Glomerular endothelial cell (primary cell): ENCODE measurements around the gene GTF2H3. TPM values are rescaled to one million over a fixed set of nuclear protein-coding genes. Genes with fewer than 3 reads are reported as not detected.

ENCODE experiments used
- DNase-seq: peaks from one replicate; pipeline ENCODE4 v3.0.0-alpha.2; 2011; ENCODE audit warnings: low read depth, low spot score; ENCODE audit errors: extremely low read depth
- total RNA-seq: library from RNA; depleted of rRNA; stranded (reverse); fragments of >200 nt; gene quantifications from 2 replicates; pipeline ENCODE4 v1.2.3, GENCODE V29; 2015

Gene GTF2H3
- total RNA-seq, 1 donor from 2014 or later: 16.4 TPM

DNA sequence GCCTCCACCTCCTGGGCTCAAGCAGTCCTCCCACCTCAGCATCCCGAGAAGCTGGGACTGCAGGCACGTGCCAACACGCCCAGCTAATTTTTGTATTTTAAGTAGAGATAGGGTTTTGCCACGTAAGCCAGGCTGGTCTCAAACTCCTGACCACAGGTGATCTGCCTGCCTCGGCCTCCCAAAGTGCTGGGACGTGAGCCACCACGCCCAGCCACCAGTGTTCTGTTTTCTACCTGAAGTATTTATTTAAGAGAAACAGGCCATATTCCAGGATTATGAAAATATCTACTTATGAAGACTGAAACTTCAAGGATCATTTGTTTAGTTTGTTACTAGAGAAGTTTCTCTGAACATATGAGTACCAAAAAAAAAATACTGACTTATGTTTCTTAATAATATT lies 10.3 kb downstream of the GTF2H3 start:
- DNase-seq: no peak

DNA sequence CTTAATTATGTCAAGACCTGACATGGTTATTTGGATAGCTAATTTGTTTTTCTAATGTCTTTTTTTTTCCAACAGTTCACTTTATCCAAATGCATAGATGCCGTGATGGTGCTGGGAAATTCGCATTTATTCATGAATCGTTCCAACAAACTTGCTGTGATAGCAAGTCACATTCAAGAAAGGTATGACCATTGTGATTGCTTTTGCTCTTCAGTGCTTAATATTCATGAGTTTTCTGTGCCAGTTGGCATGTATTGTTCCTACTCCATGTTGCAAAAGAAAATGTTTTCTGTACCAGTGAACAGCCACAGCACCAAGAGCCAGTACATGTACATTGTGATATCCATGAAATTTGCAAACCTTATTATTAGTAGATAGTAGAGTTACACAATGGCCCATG lies 11.8 kb downstream of the GTF2H3 start:
- DNase-seq: no peak

DNA sequence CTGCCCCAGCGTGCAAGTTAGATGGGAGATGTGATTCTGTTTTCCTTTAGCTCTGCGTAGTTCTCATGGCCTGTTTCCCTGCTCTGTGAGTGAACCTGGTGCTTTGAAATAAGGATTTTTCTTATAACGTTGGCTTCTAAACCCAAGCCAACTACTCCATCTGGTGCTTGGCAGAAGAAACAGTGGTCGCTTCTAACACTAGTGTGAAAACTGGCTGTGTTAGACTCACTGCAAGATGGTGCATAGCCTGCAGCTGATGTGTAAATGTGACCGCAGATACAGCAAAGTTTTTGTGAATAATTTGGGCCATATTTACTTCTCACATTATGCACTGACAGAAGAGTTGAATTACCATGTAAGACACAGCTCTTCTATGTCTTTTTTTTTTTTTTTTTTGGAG lies 12.2 kb downstream of the GTF2H3 start:
- DNase-seq: no peak

DNA sequence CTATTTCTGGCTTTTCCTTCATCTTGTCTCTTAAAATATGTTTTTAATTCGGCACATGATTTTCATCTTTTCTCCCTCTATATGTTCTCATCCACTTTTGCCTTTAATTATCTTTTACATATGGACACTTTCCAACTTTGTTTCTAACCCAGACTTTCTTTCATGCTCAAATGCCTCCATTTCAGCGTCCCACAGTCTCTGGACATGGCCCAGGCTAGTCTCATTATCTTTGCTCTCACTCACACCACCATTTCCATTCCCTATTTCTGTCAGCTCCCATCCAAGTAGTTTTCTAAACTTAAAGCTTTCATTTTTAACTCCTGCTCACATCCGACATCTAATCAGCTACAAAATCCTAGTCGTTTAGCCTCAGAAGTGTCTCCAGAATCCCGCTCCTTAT lies 14.8 kb downstream of the GTF2H3 start:
- DNase-seq: no peak

DNA sequence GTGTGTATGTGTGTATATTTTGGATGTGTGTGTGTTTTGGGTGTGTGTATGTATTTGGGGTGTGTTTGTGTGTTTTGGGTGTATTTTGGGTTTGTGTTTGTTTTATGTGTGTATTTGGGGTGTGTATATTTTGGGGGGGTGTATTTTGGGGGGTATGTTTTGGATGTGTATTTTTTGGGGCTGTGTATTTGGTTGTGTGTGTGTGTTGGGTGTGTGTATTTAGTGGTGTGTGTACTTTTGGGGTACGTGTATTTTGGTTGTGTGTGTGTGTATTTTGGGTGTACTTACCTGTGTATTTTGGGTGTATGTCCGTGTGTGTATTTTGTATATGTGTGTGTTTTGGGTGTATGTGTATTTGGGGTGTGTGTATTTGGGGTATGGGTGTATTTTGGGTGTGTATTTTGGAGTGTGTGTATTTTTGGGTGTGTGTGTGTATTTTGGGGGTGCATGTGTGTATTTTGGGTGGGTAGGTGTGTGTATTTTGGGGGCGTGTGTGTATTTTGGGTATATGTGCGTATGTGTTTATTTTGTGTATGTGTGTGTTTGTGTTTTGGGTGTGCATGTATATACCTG lies 20.6 kb downstream of the GTF2H3 start:
- no peak for DNase-seq

DNA sequence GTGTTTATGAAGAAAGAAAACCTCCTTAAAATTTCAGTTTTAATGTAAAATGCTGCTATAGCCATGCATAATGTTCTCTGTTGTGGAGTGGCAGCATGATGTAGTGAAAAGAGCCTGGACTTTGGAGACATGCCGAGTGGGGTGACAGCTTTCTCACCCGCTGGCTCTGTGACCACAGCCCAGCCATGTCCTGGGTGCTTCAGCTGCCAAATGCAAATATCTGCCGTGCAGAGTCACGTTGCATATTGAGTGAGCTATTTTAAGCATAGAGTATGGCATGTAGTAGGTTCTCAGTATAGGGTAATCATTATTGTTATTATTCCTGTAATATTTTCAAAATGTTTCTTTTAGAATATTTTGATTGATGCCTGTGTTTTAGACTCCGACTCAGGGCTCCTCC lies 21.8 kb downstream of the GTF2H3 start:
- no peak for DNase-seq

DNA sequence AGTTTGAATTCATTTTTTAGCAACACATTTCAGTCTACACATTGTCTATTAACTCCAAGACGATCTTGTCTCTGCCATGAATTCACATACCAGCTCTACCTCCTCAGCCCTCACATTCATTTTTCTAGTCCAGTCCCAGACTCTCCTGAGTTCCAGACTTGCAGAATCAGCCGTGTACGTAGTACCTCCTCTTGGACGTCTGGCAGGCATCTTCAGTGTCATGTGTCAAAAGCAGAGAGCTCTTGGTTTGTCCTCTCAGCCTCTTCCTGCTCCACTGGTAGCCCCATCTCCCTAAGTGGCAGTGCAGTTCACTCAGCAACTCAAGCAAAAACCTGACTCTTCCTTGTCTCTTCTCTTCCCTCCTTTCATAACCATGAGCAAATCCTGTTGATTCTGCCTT lies 22.8 kb downstream of the GTF2H3 start:
- no peak for DNase-seq

DNA sequence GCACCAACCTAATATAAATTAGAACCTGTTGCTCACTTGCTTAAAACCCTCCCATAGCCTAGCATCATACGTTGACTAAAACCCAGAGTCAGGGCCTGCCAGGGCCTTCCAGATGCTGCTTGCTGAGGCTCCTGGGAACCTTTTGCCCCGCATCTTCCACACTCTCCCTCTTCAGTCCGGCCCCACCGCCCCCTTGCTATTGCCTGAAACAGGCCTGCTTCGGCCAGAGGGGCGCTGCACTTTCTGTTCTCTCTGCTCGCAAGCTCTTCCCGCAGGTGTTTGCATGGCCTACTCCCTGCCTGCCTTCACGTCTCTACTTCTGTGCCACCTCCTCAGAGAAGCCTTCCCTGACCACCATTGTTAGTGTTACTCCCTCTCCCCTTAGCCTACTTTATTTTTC lies 23.6 kb downstream of the GTF2H3 start:
- DNase-seq: no peak

DNA sequence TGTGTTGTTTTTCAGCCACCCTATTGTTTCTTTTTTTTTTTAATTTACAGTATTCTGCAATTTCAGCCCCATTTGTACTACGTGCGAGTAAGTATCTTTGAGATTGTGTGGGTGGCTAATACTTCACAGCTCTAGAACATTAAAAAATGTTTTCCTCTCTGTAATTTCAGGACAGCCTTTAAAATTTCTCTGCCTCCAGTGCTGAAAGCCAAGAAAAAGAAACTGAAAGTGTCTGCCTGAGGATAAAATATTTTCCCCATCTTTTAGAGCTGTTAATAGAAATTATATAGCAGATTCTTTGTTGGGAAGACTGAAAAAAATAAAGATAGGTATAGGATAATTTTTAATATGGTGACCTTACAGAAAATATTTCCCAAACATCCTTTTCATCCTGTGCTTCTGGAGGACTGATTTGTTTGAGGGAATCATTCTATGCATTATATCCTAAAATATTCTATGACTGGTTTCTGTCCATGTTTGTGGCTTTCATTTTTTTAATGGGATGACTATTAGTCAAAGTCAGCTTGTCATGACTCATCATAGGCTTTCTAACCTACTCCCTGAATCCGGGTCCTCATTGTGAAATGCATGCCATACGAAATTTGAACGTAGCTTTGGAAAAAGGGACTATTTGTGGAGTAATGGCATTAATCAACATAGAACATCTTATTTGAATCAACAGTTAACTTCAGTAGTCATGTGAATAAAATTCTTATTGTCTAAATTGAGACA lies 26.5 kb downstream of the GTF2H3 start:
- DNase-seq: no peak

DNA sequence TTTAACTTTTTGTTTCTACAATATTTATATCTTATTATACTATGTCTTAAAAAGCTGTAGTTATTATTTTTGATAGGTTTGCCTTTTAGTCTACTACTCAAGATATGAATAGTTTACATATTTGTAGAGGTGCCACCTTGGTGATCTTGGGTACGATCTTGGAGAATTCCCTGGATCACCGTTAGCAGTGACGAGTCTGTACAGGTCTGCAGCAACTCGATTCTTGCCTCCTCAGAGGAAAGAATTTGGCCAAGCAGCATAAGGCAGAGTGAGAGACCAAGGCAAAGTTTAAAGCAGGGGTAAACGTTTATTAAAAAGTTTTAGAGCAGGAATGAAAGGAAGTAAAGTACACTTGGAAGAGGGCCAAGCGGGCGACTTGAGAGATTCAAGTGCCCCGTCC lies 34.1 kb downstream of the GTF2H3 start:
- DNase-seq: no peak

DNA sequence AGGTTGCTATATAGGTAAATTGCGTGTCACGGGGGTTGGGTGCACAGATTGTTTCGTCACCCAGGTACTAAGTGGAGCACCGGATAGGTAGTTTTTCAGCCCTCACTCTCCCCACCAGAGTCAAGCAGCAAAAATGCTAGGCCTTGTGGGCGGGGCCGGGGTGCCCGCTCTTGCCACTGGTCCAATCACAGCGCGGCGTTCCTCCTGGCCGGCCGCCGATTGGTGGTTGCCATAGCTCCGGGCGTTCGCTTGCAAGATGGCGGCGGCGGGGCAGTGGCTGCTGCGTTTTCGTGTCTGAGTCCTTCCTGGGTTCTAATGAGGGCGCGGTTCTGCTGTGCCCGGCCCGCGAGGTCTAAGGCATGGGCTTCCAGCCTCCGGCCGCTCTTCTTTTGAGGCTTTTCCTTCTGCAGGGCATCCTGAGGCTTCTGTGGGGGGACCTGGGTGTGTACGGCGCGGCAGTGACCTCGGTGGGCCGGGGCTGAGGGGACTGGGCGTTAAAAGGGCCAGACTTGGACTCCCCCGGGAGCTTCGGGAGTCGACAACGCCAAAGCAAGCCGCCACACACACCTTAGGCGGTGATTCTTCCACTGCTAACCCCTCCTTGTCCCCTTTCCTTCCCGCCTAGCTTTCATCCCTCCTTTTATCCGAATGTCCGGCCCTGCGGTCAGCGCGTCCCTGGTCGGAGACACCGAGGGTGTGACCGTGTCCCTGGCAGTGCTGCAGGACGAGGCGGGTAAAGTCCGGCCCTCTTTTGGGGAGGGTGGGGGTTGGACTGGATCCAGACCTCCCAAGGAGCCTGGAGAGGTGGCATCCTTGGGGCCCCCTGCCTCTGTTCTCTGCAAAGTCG lies 37.5 kb downstream of the GTF2H3 start, which contains the start of gene TCTN2:
Gene TCTN2, plus strand, starts transcription at position 232 of the 847 bp plus-strand sequence. Its CDS starts 128 bp downstream, at position 360.
- peak; percentile 33 for DNase-seq

DNA sequence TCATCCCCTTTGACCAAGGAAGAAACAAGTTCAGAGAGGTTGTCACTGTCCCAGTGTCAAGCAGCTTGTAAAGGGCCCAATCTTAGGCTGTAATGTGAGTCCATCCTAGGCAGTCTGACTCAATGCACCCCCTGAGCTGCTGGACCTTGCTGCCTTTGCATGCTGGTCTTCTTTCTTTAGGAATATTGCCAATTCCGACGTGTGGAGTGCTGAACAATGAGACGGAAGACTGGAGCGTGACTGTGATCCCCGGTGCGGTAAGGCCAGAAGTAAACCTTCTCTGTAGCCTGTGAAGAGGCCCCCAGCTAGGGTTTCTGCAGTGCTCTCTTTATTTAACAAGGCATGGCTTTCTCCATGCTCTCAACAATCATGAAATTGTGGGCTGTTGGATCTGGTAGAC lies 38.2 kb downstream of the GTF2H3 start:
- no peak for DNase-seq

DNA sequence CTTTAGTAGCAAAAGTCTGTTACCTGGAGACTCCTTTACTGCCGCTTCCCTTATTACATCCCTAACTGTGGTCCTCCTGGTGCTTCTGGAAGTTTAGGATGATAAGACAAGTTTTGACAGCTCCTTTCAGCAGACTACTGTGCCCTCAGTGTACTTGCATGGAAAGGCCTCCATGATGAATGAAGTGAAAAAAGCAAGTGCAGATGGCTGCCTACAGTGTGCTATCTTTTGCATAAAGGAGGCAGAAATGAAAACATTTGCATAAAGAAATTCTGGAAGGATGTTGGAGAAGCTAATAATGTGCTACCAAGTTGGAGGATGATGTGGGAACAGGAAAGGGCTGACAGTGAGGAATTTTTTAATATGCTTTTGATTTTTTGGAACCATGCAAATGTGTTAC lies 41.8 kb downstream of the GTF2H3 start:
- DNase-seq: no peak

DNA sequence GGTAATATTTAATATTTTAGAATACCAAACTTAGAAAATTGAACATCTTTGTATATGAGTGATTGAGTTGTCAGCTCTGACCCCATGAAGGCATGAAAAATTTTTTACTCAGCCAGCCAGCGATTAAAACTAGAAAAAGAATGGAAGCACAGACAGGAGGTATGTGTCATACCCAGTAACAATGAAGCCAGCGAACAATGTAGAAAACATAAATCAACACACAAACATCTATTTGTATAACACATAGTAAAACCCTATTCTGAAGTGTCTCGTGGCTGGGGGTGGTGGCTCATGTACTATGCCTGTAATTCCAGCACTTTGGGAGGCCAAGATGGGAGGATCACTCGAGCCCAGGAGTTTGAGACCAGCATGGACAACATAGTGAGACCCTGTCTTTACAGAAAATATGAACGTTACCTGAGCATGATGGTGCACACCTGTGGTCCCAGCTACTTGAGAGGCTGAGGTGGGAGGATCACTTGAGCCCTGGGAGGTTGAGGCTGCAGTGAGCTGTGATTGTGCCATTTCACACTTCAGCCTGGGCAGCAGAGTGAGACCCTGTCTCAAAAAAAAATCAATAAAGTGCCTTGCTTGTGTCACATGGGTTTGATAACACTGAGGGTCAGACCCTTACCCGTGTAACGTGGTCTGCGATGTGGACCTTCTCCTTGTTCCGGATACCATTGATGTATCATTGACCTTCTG lies 43.1 kb downstream of the GTF2H3 start:
- no peak for DNase-seq

DNA sequence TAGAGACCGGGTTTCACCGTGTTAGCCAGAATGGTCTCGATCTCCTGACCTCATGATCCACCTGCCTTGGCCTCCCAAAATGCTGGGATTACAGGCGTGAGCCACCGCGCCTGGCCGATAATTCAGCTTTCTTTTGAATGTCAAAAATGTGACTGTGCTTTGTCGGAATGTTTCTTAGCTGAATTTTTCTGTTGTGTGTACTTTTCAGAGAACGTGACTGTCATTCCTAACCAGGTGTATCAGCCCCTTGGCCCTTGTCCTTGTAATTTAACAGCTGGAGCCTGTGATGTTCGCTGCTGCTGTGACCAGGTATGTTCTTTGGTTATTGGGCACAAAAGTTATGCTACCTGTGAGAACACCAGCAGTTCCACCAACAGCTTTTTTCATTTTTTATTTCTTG lies 45.4 kb downstream of the GTF2H3 start:
- DNase-seq: no peak

DNA sequence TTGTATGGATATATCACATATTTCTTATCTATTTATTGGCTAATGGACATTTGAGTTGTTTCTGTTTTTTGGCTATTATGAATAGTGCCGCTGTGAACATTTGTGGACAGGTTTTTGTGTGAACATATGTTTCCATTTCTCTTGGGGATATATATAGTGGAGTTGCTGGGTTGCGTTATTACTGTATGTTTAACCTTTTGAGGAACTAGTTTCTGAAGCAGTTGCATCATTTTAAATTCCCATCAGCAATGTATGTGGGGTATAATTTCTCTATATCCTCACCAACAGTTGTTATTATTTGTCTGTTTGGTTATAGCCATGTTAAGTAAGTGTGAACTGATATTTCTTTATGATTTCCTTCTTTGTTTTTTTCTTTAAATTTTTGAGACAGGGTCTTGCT lies 48.0 kb downstream of the GTF2H3 start:
- no peak for DNase-seq

DNA sequence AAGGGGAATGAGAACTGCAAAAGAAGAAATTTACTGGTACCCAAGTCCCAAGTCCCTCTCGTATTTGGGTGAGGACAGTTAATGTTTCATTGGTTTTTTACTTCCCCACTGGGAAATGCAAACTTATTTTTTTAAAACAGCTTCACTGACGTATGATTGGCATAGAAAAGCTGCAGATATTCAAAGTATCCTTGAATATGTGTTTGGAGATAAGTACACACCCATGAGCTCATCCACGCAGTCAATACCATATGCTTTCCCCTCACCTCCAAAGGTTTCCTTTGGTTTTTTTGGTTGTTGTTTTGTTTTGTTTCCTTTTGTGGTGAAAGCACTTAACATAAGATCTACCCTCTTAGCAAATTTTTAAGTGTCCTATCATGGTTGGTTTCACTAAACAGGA lies 50.3 kb downstream of the GTF2H3 start:
- no peak for DNase-seq

DNA sequence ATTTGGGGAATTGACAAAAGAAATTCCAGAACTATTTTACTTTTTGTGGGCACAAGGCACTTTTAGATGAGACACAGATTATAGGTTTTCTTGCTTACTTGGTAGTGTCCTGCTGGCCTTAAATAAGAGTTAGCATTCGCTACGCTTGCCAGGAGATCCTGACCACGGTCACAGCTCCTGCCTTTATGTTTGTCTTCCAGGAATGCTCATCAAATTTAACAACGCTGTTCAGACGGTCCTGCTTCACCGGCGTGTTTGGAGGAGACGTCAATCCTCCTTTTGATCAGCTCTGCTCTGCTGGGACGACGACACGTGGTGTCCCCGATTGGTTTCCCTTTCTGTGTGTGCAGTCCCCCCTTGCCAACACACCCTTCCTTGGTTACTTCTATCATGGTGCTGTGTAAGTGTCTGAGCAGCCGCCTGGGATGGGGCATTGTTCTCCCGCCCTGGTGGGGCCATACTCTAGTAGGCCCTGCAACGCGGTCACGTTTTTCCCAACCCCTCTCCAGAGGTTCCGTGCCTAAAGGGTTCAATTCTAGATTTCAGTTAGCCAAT lies 53.1 kb downstream of the GTF2H3 start:
- DNase-seq: no peak

DNA sequence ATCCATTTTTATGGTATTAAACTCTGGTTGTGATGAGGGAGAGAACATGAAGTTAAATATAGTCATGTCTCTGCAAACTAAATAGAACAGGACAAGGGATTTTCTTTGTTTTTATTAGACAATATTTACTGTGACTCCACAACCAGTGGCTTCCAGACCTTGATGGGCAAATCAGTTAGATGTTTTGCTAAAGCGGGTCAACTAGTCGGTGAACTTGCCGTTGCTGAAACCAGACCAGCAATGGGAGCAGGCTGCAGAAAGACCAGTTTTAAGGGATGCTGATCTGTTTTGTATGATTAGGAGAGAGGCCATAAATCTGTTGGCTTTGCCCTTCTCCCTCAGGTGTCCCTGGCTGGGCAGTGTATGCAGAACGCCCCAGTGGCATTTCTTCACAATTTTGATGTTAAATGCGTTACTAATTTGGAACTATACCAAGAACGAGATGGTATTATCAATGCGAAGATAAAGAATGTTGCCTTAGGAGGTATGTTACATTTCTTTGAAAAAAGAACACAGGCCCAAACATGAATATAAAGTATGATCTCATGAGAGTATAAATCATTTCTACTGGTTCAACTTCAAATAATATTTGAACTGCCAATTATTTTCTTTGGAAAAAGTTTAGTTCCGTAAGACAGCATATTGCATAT lies 56.7 kb downstream of the GTF2H3 start:
- no peak for DNase-seq

DNA sequence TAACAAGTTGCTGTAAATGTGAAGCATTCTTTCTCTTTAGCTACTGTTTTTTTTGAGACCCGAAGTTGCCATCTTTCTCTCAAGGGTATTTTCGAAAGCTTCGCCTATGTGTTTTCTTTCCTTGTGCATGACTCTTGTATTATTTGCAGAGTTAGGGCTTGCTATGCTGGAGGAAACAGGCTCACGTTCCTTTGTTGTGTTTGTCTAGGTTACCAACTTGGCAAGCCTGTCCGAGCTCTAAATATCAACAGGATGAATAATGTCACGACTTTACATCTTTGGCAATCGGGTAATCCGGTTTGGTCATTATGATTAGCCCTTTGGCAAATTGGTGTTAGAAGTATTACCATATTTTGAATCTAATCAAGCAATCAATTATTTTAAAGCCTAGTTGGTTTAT lies 62.6 kb downstream of the GTF2H3 start:
- DNase-seq: no peak
